Activated CD8-positive, alpha-beta memory T cell treated with anti-CD3 and anti-CD28 coated beads, Interleukin-2, amount 50 U/mL, for 48 hours (primary cell): ENCODE results near the gene RAN.
A peak's percentile ranks its signal among the peaks of the same experiment; 100 is the strongest.
"Not testable (repeated sequence)": the region's sequence is repeated elsewhere in the genome, so short reads cannot be mapped to it uniquely, and the experiment has no call there.

Source experiments
- DNase-seq: peaks from one replicate; pipeline ENCODE4 v3.0.0-alpha.2; 2020

The RAN gene

DNA sequence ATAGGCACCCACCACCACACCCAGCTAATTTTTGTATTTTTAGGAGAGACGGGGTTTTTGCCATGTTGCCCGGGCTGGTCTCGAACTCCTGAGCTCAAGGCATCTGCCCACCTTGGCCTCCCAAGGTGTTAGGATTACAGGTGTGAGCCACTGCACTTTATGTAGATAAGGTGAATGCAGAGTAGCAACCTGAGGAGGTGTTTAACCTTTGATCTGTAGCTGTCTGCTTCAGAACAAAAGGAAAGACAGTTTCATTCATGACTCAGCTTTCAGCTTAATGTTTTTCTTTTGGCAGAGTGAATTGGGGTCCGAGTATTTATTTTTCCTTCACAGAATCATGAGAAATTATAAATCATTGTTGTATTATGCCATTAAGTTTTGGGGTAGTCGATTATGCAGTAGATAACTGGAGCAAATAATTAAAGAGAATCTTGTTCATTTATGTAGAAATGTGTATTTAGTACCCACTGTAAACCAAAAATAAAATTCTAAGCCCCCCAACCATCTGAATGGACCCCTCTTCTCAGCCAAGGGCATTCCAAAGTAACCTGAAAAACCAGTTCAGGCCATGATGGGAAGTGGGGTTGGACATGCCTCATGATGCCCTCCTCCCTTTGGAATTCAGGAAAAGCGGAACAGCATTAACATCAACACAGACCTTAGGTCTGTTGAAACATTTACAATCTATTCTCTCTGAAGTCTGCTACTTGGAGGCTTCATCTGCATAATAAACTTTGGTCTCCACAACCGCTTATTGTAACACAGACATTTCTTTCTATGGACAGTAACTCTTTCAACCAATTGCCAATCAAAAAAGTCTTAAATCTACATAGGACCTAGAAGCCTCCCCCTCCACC lies 22.1 kb upstream of the RAN start:
- no peak for DNase-seq

DNA sequence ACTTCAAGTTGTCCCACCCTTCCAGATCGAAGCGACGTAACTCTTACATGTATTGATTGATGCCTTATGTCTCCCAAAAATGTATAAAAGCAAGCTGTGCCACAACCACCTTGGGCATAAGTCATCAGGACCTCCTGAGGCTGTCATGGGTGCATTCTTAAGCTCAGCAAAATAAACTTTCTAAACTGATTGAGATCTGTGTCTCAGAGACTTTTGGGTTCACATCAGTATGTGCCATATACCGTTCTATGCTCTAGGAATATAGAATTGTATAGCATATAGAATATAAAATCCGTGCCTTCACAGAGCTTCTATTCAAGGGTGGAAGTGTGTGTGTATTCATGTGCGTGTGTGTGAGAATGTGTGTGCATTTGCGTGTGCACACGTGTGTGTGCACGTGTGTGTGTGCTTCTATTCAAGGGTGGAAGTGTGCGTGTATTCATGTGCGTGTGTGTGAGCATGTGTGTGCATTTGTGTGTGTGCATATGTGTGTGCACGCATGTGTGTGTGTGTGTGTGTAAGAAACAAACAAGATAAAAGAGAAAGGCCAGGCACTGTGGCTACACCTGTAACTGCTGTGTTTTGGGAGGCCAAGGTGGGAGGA lies 21.3 kb upstream of the RAN start:
- peak; percentile 13 for DNase-seq

DNA sequence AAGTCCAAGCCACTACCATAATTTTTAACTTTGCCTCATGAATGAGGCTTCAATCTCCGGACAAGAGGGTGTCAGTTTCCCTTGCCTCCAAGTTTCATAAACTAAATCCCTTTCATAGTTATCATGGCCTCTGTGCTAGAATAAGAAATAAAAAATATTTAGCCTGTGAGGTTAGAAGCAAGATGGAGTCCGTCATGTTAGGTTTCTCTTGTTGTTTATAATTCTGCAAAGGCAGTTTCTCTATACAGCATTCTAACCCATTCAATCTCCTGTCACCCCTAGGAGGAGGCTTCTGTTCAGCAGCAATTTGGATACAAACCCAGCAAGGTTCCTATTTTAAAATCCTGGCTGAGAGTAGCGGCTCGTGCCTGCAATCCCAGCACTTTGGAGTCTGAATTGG lies 15.8 kb upstream of the RAN start:
- peak; percentile 4 for DNase-seq

DNA sequence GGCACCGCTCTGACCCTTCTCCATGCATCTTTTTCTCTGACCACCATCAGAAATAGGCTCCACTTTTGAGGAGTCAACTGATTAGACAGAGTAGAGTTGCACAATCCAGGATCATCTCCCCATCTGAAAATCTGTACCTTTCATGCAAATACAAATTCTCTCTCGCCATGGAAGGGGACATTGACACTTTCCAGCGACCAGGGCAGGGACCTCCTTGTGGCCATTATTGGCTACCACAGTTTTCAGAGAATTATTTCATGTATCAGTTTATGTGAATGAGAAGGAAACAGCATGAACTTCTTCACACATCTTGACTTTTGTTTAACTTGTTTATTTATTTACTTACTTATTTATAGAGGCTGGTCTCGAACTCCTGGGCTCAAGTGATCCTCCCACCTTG lies 13.8 kb upstream of the RAN start:
- DNase-seq: peak; percentile 12

DNA sequence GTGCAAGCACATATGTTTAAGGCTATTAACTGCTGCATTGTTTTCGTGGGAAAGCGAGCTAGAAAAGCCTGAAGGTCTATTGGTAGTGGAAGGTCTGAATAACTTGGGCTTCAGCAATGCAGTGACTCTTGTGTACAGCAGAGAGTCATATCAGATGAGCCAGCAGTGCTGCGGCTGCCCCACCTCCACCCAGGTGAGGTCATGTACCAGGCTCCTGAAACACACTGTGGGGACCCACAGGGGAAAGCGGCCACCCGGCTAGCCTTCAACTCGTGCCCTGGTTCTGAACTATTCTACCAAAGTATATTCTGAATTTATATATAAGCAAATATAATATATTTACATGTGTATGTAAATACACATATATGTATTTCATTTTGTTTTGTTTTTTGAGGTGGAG lies 12.7 kb upstream of the RAN start:
- DNase-seq: no peak

DNA sequence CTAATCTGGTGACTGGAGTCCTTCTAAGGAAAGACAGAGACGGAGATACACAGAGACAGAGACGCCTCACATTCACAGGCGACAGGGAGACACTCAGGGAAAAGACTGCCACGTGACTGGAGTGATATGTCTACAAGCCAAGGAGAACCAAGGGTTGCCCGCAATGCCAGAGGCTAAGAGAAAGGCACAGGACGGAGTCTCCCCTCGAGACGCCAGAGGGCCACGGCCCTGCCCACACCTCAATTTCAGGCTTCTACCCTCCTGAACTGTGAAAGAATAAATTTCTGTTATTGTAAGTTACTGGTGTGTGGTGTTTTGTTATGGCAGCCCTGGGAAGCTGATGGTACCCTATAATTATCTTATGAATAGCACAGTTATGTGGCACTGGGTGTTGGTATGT lies 11.6 kb upstream of the RAN start:
- DNase-seq: peak; percentile 37

DNA sequence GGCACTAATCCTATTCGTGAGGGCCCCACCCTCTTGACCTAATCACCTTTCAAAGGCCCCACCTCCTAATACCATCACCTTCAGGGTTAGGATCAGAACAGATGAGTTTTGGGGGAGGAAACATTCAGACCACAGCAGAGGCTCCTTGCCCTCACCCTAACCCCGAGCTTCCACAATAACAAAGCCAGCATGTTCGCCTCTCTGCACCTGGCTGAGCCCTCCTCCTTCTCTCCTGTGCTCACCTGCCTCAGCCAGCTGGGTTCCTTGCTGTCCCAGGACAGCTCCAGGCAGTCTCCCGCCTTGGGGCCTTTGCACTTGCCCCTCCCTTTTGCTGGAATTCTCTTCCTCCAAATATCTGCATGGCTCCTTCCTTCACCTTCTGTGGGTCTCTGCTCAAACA lies 9.7 kb upstream of the RAN start:
- no peak for DNase-seq

DNA sequence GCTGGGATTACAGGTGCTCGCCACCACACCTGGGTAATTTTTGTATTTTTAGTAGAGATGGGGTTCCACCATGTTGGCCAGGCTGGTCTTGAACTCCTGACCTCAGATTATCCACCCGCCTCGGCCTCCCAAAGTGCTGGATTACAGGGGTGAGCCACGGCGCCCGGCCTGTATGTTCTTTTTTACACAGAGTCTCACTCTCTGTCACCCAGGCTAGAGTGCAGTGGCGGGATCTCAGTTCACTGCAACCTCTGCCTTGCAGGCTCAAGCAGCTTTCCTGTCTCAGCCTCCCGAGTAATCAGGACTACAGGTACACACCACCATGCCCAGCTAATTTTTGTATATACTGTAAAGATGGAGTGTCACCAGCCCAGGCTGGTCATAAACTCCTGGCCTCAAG lies 9.1 kb upstream of the RAN start:
- DNase-seq: not testable (repeated sequence)

DNA sequence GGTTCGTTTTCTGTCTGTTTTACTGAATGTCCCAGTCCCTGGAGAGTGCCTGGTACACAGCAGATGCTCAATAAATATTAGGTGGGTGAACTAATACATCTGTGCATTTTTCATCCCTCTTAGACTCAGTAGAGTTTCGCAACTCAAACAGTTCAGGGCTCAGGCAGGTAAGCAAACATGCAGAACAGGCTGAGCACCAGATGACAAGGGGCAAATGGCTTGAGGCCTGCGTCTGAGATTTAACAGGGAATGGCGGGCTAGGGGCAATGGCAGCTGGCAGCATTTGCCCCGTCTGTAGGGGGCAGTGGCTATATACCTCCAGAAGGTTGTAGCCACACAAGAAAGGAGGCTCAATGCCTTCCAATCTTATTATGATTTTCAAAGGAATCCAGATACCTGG lies 8.6 kb upstream of the RAN start:
- DNase-seq: peak; percentile 3

DNA sequence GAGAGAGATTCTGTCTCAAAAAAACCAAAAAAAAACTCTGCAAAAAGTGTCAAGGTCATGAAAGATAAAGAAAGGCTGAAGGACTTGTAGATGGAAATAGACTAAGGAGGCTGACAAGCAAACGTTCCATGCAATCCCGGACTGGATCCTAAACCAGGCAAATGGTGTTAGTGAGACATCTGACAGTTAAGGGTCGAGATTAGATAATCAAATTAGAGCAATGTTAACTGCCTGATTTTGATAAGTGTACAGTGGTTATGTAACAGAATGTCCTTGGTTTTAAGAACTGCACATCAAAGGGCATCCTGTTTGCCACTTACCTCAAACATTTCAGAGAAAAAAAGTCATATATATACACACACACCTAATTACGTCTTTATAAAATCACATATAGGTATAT lies 3.5 kb upstream of the RAN start:
- DNase-seq: no peak

DNA sequence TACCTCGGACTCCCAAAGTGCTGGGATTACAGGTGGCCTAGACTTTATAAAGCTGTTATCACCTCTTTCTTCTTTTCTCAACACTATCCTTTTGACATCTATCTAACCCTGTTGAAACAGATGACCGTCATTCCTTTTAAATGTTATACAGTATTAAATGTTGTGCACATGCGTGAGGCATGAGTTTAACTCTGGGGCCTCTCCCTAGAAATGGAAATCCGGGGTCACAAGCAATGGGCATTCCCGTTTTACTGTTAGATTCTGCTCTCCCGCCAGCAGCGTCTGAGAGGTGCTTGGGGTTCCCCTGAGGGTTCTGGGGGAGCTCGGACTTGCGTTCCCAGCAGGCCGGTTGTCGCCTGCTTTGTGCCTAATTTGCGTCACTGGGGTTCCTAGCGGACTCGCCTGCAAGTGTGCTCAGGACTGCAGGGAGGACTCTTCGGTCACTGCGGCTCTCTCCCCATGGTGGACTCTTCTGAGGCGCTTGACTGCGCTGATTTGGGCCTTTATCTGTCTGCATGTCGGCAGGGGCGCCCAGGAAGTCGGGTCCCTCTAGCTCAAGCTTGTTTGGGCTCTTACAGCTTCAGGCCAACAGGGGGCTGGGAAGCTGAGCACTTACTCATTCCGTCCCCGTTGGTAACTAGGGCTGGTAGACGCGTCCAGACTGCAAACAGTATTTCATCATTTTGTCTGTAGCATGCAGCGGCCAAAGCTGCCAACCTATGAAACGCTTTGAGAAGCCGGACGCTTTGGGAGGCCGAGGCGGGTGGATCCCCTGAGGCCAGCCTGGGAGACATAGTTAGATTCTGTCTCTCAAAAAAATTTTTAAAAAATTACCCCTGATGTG lies 1.2 kb upstream of the RAN start:
- DNase-seq: peak; percentile 82

DNA sequence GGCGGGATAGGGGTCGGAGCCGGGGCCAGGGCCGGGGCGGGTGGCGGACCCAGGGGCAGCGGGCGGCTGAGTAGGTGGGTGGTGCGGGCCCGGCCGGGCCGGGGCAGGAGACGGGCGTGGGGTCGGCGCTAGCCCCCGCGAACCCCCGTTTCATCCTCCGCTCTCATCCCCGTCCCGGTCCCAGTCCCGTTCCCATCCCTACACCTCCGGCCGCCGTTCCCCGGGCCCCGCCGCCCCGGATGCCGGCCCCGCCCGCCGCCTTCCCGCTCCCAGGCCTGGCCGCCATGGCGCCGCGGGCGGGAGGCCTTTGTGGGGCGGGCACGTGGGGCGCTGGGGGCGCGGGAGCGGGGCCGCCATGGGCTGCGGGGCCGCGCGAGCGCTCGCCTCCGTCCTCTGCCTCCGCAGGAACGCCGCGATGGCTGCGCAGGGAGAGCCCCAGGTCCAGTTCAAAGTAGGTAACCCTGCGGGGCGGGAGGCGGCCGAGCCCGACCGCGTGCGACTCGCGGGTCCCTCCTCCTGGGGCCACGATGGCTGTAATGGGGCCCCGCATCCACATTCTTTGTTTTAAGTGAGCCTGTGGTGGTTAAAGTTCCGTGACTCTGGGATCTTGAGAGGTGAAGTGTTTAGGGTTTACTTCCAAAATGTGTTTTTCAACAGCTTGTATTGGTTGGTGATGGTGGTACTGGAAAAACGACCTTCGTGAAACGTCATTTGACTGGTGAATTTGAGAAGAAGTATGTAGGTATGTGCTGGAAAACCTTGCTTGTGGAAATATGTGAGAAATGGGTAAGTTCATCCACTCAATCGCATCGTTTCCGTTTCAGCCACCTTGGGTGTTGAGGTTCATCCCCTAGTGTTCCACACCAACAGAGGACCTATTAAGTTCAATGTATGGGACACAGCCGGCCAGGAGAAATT lies 572 bp downstream of the RAN start:
- DNase-seq: peak; percentile 78

DNA sequence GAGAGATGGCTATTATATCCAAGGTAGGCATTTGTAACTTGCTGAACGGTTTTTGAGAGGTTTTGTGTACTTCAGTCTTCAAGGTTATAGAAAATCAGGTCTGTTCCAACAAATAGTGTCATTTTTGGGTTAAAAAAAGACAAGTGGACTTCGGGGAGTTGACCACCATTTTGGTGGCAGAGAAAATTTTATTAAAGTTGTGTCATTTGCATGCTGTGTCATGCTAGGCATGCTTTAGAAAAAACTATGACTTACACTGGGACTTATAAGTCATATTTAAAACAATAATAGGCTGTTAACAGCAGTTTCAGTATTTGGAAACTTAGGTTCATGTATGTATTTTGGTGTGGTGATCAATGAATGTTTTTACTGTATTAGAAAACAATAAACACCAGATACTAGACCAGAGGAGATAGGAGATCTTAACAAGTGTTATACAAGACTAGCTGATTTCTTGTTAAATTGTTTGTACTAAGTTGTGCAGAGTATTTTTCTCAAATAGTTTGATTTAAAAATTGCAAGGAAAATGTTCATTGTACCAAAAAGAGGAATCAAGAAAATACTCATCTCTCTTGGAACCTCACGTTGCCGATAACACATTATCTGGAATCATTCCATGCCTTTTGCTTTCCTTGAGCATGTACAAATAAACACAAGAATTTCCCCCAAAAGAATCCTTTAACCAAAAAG lies 1.4 kb downstream of the RAN start:
- DNase-seq: no peak

DNA sequence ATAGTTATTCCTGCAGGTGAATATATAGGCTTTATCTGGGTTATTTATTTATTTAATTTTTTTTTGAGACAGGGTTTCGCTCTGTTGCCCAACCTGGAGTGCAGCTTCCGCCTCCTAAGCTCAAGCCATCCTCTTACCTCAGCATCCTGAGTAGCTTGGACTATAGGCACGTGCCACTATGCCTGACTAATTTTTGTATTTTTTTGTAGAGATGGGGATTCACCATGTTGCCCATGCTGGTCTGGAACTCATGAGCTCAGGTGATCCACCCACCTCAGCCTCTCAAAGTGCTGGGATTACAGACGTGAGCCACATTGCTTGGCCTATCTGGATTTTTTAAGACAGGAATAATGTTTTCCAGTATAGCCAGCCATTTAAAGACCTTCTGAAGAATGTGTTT lies 2.0 kb downstream of the RAN start:
- DNase-seq: no peak

DNA sequence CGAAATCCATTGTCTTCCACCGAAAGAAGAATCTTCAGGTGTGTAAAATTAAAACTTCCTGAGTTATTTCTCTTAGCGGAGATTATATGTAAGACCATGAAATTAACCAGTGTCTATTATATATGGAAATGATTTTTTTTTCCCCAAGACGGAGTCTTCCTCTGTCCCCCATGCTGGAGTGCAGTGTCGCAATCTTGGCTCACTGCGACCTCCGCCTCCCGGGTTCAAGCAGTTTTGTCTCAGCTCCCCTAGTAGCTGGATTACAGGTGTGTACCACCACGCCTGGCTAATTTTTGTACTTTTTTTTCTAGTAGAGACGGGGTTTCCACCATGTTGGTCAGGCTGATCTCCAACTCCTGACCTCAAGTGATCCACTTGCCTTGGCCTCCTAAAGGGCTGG lies 2.8 kb downstream of the RAN start:
- DNase-seq: no peak

DNA sequence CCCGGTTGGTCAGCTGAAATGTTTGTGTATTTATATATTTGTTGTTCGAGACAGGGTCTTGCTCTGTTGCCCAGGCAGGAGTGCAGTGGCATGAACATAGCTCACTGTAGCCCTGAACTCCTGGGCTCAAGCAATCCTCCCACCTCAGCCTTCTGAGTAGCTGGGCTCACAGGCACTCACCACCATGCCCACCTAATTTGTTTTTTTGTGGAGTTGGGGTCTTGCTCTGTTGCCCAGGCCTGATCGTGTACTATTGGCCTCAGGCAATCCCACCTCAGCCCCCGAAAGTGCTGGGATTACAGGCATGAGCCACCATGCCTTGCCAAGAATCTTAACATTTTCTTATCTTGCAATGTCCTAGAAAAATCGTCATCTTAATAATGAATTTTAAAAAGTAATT lies 3.3 kb downstream of the RAN start:
- DNase-seq: no peak

DNA sequence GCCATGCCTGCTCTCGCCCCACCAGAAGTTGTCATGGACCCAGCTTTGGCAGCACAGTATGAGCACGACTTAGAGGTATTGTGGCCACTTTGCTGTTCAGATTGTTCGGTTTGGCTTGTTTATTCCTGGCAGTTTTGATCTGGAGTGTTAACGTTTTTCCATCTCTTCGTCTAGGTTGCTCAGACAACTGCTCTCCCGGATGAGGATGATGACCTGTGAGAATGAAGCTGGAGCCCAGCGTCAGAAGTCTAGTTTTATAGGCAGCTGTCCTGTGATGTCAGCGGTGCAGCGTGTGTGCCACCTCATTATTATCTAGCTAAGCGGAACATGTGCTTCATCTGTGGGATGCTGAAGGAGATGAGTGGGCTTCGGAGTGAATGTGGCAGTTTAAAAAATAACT lies 3.8 kb downstream of the RAN start:
- not testable (repeated sequence) for DNase-seq

DNA sequence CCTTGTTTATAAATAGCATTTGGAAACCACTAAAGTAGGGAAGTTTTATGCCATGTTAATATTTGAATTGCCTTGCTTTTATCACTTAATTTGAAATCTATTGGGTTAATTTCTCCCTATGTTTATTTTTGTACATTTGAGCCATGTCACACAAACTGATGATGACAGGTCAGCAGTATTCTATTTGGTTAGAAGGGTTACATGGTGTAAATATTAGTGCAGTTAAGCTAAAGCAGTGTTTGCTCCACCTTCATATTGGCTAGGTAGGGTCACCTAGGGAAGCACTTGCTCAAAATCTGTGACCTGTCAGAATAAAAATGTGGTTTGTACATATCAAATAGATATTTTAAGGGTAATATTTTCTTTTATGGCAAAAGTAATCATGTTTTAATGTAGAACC lies 4.4 kb downstream of the RAN start:
- DNase-seq: no peak

DNA sequence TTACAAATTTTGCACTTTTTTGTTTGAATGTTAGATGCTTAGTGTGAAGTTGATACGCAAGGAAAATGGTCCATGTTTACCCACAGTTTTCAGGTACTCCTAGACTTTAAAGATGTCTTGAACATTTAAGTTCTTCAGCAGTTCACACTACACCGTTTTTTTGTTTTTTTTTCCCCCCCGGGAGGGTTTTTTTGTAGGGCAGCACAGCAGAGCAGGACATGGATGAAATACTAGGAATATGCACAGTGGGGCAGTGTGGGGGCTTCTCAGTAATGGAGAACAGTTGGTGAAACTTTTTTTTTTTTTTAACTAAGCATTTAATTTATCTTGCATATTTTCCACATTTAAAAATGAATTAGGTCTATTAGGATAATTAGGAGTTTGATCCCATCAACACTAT lies 4.9 kb downstream of the RAN start:
- DNase-seq: no peak

DNA sequence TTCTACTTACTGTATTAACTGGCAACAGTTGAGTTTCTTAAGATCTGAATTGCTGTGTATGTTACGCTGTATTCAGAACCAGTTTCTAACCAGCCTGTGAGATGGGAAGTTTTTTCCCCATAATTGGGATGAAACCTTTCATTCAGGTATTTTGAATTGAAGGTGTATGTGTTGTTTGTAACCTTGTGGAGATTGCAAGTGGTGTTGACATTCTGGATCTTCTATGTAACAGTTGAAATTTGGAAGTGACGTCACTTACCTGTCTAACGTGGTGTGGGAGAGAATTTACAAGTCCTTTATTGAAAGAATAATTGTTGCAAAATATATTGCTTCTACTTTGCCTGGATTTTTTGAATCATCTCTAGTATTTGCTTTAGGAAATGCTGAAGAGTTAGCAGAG lies 5.5 kb downstream of the RAN start:
- DNase-seq: no peak

DNA sequence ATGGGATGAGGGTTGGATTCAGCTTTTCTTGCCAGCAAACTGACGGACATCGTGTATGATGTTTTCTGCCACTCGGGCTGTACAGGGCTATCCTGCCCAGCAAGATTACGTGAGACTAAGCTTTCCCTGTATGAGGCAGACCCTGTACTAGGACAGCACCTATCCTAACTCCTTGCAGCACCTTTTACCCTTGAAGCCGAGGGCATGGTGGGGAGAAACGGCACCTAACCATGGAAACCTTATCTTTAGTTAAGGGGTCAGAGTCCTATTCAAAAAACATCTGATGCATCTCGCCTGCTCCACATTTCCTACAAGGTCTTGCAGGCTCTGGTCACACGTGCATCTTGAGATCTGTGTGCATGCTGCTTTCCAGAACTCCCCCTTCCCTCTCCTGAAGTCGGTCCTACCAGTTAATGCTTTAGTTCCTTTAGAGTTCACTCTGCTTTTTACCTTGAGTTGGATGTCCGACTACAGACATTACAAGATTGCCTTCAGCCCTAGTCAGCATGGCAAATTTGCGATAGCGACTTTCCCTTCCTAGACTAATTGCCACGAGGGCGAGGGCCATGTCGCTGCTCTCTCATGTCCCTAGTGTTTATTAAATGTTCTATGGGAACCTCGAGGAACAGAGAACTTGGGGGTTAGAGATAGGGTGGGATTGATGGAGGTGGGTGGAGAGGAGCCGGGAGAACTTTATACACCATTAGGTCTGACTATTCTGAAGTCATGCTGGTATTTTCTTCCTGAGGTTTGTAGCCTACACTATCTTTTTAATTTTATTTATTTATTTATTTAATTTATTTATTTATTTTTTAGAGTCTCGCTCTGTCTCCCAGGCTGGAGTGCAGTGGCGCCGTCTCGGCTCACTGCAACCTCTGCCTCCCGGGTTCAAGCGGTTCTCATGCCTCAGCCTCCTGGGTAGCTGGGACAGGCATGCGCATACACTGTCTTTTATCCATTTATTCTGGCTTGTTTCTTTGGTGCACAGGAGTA lies 6.6 kb downstream of the RAN start:
- peak; percentile 61 for DNase-seq
